B cell (primary cell): ENCODE measurements around the gene PLAU. TPM values are rescaled to one million over a fixed set of nuclear protein-coding genes. Genes with fewer than 3 reads are reported as not detected.

Experiments used
- ATAC-seq: fragments of 200-7000 bp; cut with Tn5 transposase; one replicate; pipeline ENCODE4 v1.10.0; 2021; ENCODE audit warnings: low read depth, mild to moderate bottlenecking, moderate number of reproducible peaks, moderate library complexity
- CTCF ChIA-PET: fragments of 350-600 bp; sonication (Branson Sonifier 250); formaldehyde crosslinking; loops from one replicate; lab custom pipeline; 2021; ENCODE audit warnings: antibody characterized with exemption, inconsistent platforms; lab: Charles Lee
- POLR2A ChIA-PET: fragments of 350-600 bp; sonication (Branson Sonifier 250); formaldehyde crosslinking; loops from one replicate; lab custom pipeline; 2021; ENCODE audit warnings: antibody characterized with exemption; lab: Charles Lee
- DNase-seq: peaks from one replicate; pipeline ENCODE4 v3.0.0; 2013
- H2AFZ ChIP-seq: 2 replicates; pipeline ENCODE4 v1.6.1; 2012; ENCODE audit warnings: mild to moderate bottlenecking, low read depth, low read length; ENCODE audit not compliant: insufficient read depth, poor library complexity, severe bottlenecking
- H3K27ac ChIP-seq, 2 donors: 1 replicate in 1 of 2; 2 replicates in 1 of 2; pipeline ENCODE4 v1.5.1; 2012 to 2013; ENCODE audit warnings: low read length in 2 of 2, mild to moderate bottlenecking in 2 of 2, moderate library complexity in 1 of 2
- H3K27me3 ChIP-seq, 4 experiments: fragments of 200-600 bp in 1 of 4; sonication (generic) in 1 of 4; replicated peaks in 1 of 4; 1 replicate in 2 of 4; 2 replicates in 2 of 4; pipeline versions ENCODE4 v1.6.1 to v1.7.0; 2013 to 2016; ENCODE audit warnings: low read length in 3 of 4, mild to moderate bottlenecking in 2 of 4, mixed read lengths in 1 of 4, moderate library complexity in 1 of 4; ENCODE audit not compliant: insufficient read depth in 4 of 4, control insufficient read depth in 3 of 4; ENCODE audit errors: control extremely low read depth in 1 of 4
- H3K36me3 ChIP-seq, 2 experiments: replicated peaks in 1 of 2; 1 replicate in 1 of 2; 2 replicates in 1 of 2; pipeline versions ENCODE4 v1.6.1 to v1.7.1; 2013; ENCODE audit warnings: low read length in 1 of 2; ENCODE audit not compliant: insufficient read depth in 2 of 2, control insufficient read depth in 1 of 2; ENCODE audit errors: control extremely low read depth in 1 of 2, extremely low read depth in 1 of 2
- H3K4me1 ChIP-seq, 2 donors: fragments of 200-600 bp in 1 of 2; sonication (generic) in 1 of 2; 1 replicate in 1 of 2; 2 replicates in 1 of 2; pipeline versions ENCODE4 v1.5.1 to v1.6.1; 2013 to 2017; ENCODE audit warnings: low read length in 2 of 2; ENCODE audit not compliant: control insufficient read depth in 2 of 2, insufficient read depth in 2 of 2
- H3K4me2 ChIP-seq: replicated peaks from 2 replicates; pipeline ENCODE3; 2012; ENCODE audit warnings: mild to moderate bottlenecking, low read depth, low read length; ENCODE audit not compliant: poor library complexity, severe bottlenecking
- H3K4me3 ChIP-seq, 5 experiments: fragments of 200-600 bp in 1 of 5; sonication (generic) in 1 of 5; 1 replicate in 3 of 5; 2 replicates in 2 of 5; pipeline versions ENCODE4 v1.5.1 to v1.7.0; 2011 to 2016; ENCODE audit warnings: low read length in 4 of 5, mild to moderate bottlenecking in 4 of 5, low read depth in 2 of 5, control low read depth in 1 of 5, moderate library complexity in 1 of 5; ENCODE audit not compliant: insufficient read depth in 1 of 5; ENCODE audit errors: control extremely low read depth in 1 of 5, extremely low read depth in 1 of 5
- H3K79me2 ChIP-seq: fragments of 200-600 bp; sonication (generic); one replicate; pipeline ENCODE4 v1.6.0; 2016; ENCODE audit warnings: low read length; ENCODE audit not compliant: control insufficient read depth, insufficient read depth
- H3K9ac ChIP-seq: fragments of 200-600 bp; sonication (generic); 2 replicates; pipeline ENCODE4 v1.6.1; 2017; ENCODE audit warnings: mild to moderate bottlenecking, low read length, moderate library complexity
- H3K9me3 ChIP-seq, 3 donors: one replicate each; pipeline versions ENCODE4 v1.6.1 to v1.7.1; 2013; ENCODE audit warnings: low read length in 2 of 3; ENCODE audit not compliant: control insufficient read depth in 2 of 3, insufficient read depth in 1 of 3; ENCODE audit errors: control extremely low read depth in 1 of 3
- H4K20me1 ChIP-seq: 2 replicates; pipeline ENCODE4 v1.6.0; 2012; ENCODE audit warnings: mild to moderate bottlenecking, low read length; ENCODE audit not compliant: insufficient read depth, control insufficient read depth, poor library complexity, severe bottlenecking
- H3K27ac Mint-ChIP-seq: one replicate; pipeline ENCODE4 v1.8.0; 2021; ENCODE audit warnings: mixed read lengths
- H3K27me3 Mint-ChIP-seq: one replicate; pipeline ENCODE4 v1.8.0; 2021; ENCODE audit warnings: mixed read lengths
- H3K4me1 Mint-ChIP-seq: one replicate; pipeline ENCODE4 v1.8.0; 2021; ENCODE audit warnings: mixed read lengths
- H3K4me3 Mint-ChIP-seq: one replicate; pipeline ENCODE4 v1.8.0; 2021; ENCODE audit warnings: mixed read lengths
- H3K9me3 Mint-ChIP-seq: one replicate; pipeline ENCODE4 v1.8.0; 2022; ENCODE audit warnings: mixed read lengths; ENCODE audit not compliant: insufficient read depth
- EZH2 ChIP-seq: IDR thresholded peaks from 2 replicates; pipeline ENCODE4 v1.6.1; 2012; ENCODE audit warnings: borderline replicate concordance, low read depth, mild to moderate bottlenecking, moderate library complexity, low read length; ENCODE audit not compliant: insufficient read depth, poor library complexity, severe bottlenecking
- WGBS: methylation state at CpG from one replicate; pipeline ENCODE4 v1.1.5; 2013; ENCODE audit warnings: missing lambda C conversion rate; ENCODE audit not compliant: insufficient coverage; 5-methylcytosine and 5-hydroxymethylcytosine counted together
- intact Hi-C: fragments of 100-400 bp; cut with micrococcal nuclease; formaldehyde crosslinking; loops from one replicate; pipeline ENCODE4 v1.10.0; 2022
- polyA plus RNA-seq: library from polyadenylated mRNA; depleted of rRNA; stranded (reverse); fragments of >200 nt; gene quantifications from 2 replicates; pipeline ENCODE4 v1.2.3, GENCODE V29; 2012
- total RNA-seq, 2 donors: library from RNA; stranded (reverse); fragments of 120-200 nt in 1 of 2; gene quantifications; 1 replicate in 1 of 2; 2 replicates in 1 of 2; pipeline versions ENCODE4 v1.2.3 to v1.2.4, GENCODE V29; 2013 to 2022
- TF ChIP-seq, protein P1 (sequence below): fragments of 200-600 bp; IDR thresholded peaks from one replicate; pipeline ENCODE4 v1.8.0; 2022; ENCODE audit warnings: antibody characterized with exemption, mild to moderate bottlenecking

PLAU gene
- total and polyA plus RNA-seq, 2 donors (not counting 1 experiment from before 2014, with no cell fraction given), result 0.04 TPM; not detected in 1

DNA sequence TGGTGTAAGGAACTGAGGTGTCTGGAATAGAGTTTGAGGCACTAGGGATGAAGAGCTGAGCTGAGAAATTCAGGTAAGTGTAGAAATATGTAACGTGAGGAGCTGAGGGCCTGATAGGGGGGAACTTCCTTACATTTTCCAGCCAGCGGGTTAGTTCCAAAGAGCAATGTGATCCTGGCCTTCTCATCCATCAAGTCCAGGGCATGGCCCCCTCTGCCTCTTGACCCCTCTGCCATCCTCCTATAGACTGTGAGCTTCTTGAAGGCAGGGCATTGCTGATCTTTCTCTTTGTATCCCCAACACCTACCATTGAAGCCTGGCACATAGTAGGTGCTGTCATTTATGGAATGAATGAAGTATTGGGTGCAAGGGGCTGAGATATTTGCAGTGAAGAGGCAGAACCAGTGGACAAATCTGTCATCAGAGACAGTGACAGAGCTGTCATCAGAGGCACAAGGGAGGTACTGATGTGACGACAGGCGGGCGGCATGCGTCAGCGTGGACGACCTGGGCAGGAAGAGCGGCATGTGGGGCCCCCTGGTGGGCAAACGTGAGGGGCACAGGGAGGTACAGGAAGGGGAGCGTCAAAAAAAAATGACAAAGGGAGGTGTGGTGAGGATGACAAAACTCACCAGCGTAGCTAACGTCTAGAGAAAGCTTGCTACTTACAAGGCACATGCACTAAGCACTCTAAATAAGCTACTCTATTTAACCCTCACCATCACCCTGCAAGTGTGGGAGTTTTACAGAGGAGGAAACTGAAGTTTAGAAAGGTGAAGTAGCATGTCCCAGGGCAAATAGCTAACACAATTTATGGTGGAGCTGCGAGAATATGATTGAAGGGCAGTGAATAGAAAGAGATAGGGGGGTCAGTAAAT is 31.4 kb upstream of the PLAU start:
- Histone ChIP-seq H3K4me2 (peak overlapping the region; percentile 32), H2AFZ (peak overlapping the region; percentile 22)
- H3K4me3 Mint-ChIP-seq, result no peak overlapping the region

More for the DNA sequence above, 31.4 kb upstream of the PLAU start:
- Histone ChIP-seq H3K9ac (no peak overlapping the region), H3K79me2 (peaks cover 4% of the 10 kb centered on the region), H3K27me3 (no peaks in the 10 kb centered on the region), H3K36me3 (no peaks in the 10 kb centered on the region), H4K20me1 (no peaks in the 10 kb centered on the region), H3K4me3 (no peak overlapping the region), H3K9me3 (no peaks in the 10 kb centered on the region), H3K4me1 (peaks cover 13 to 26% of the 10 kb centered on the region in 2 donors), H3K27ac (peak overlapping the region; percentile 2 to 39)
- intact Hi-C loops, result loop anchor here (1.0 to 10.0 kb wide), 9 partner anchors 14 to 1355 kb away; partner anchors contain the start of genes COMTD1 and SAMD8
- DNase-seq, result peak; percentile 97
- ChIA-PET POLR2A (interaction anchor here (0.6 to 2.6 kb wide), 7 partner anchors 30 to 118 kb away, joined by 3 to 11 read pairs (median 5); partner anchors contain the start of gene VCL), CTCF (interaction anchor here (0.6 to 16.5 kb wide), 57 partner anchors 9 to 1356 kb away, joined by 3 to 498 read pairs (median 4); partner anchors contain the start of genes CHCHD1, COMTD1 and PPP3CB)
- WGBS, result 3% methylated on average over 8 of the region's 14 CpGs
- H3K9me3 Mint-ChIP-seq, result no peaks in the 10 kb centered on the region
- H3K27ac Mint-ChIP-seq, result peak overlapping the region; percentile 8
- TF ChIP-seq, protein P1, sequence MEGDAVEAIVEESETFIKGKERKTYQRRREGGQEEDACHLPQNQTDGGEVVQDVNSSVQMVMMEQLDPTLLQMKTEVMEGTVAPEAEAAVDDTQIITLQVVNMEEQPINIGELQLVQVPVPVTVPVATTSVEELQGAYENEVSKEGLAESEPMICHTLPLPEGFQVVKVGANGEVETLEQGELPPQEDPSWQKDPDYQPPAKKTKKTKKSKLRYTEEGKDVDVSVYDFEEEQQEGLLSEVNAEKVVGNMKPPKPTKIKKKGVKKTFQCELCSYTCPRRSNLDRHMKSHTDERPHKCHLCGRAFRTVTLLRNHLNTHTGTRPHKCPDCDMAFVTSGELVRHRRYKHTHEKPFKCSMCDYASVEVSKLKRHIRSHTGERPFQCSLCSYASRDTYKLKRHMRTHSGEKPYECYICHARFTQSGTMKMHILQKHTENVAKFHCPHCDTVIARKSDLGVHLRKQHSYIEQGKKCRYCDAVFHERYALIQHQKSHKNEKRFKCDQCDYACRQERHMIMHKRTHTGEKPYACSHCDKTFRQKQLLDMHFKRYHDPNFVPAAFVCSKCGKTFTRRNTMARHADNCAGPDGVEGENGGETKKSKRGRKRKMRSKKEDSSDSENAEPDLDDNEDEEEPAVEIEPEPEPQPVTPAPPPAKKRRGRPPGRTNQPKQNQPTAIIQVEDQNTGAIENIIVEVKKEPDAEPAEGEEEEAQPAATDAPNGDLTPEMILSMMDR, result peak; percentile 91
- TF ChIP-seq EZH2, result no peak
- H3K4me1 Mint-ChIP-seq, result peaks cover 21% of the 10 kb centered on the region
- H3K27me3 Mint-ChIP-seq, result no peaks in the 10 kb centered on the region
- ATAC-seq, result peak; percentile 93
